HG03565 (cell line): ENCODE data around the gene LRRC41.

Experiments used
- ATAC-seq: cut with Tn5 transposase; IDR thresholded peaks from one replicate; pipeline ENCODE4 v1.9.1; 2021; ENCODE audit warnings: mild to moderate bottlenecking, moderate library complexity; ENCODE audit not compliant: unreplicated experiment

Gene LRRC41

GRCh38 chr1:46288485-46289133 lies 14.8 kb downstream of the LRRC41 start:
- ATAC-seq = no peak

- no peak for ATAC-seq
Observed at GRCh38 chr1:46285730-46286477, 17.5 kb downstream of the LRRC41 start.

- no peak for ATAC-seq
Observed at GRCh38 chr1:46284597-46285564, 18.5 kb downstream of the LRRC41 start.

GRCh38 chr1:46284058-46284457 lies 19.4 kb downstream of the LRRC41 start:
- no peak for ATAC-seq

DNA sequence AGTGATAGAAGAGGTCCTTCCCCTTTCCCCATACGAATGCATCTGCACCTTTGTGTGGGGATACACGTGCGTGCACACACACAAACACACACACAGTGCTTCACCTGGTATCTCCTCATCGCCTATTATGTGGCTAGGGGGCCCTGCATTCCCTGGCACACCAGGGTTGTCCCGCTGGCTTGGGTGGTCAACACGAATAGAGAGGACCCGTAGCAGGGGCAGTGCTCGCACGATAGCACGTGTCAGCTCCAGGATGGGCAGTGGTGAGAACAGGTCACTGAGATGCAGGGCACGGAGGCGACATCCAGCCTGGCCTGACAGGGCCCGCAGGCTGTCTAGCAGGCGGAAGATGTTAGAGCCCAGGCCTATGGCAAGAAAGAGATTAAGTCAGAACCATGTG lies 22.4 kb downstream of the LRRC41 start:
- ATAC-seq = no peak

DNA sequence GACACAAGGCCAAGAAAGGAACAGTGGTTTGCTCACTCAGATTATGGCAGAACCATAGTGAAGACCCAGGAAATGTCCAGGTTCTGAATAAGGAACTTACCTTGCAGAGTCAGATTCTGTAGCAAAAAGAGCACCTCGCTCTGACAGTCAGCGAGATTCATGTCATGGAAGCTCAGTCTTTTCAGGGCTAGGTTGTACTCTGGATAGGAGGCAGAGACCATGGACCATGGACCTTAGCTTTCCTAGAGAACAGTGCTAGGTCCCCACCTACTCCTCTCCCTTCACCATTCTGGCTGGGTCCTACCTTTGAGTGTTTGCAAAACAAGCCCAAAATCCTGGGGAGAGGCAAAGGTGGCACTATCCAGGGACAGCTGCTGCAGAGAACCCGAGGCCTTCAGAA lies 23.3 kb downstream of the LRRC41 start:
- no peak for ATAC-seq

DNA sequence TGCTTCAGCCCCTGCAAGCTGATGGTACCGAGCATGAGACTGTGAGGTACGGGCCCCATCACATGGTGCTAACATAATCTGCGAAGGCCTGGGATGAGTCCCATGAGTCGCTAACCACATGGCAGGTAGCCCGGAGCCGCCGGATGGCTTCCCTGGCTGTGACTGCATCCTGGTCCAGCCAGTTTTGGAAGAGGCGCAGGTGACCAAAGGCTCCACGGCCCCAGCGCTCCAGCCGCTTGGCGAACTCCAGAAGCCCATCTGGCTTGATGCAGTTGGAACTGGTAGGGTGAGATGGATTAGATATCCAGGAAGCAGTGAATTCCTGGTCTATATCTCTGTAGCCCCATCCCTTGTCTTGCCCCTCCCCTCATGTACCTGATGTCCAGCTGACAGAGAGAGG lies 24.6 kb downstream of the LRRC41 start:
- ATAC-seq = no peak

DNA sequence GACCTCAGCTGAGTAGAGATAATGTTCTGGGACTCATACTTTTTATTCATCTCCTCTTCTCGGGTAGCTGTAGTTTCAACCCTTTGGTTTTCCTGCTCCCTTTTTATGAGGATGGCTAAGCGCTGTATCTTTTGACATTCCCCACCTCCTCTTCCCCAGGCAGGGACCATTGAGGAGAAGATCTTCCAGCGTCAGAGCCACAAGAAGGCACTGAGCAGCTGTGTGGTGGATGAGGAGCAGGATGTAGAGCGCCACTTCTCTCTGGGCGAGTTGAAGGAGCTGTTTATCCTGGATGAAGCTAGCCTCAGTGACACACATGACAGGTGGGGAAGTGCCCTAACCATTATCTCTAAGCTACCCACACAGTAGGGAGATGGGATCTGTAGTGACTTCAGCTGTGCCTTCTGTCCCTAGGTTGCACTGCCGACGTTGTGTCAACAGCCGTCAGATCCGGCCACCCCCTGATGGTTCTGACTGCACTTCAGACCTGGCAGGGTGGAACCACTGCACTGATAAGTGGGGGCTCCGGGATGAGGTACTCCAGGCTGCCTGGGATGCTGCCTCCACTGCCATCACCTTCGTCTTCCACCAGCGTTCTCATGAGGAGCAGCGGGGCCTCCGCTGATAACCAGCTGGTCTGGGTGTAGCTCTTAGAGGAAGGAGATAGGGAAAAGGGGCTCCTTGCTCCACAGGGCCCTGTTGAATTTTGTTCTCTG lies 25.6 kb downstream of the LRRC41 start:
- no peak for ATAC-seq

DNA sequence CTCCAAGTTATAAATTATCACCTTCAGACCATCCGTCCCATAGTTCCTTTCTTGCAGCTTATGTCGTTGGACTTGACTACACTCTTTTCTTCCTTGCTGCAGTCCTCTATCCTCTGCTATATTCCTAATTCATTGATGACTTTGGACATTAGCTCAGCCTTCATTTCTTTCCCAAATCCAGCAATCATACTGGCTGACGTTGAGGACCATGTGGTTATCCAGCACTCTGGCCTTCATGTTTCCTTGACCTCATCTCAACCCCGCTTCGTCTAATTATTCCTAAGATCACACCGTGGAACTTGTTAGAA lies 28.4 kb downstream of the LRRC41 start:
- no peak for ATAC-seq

DNA sequence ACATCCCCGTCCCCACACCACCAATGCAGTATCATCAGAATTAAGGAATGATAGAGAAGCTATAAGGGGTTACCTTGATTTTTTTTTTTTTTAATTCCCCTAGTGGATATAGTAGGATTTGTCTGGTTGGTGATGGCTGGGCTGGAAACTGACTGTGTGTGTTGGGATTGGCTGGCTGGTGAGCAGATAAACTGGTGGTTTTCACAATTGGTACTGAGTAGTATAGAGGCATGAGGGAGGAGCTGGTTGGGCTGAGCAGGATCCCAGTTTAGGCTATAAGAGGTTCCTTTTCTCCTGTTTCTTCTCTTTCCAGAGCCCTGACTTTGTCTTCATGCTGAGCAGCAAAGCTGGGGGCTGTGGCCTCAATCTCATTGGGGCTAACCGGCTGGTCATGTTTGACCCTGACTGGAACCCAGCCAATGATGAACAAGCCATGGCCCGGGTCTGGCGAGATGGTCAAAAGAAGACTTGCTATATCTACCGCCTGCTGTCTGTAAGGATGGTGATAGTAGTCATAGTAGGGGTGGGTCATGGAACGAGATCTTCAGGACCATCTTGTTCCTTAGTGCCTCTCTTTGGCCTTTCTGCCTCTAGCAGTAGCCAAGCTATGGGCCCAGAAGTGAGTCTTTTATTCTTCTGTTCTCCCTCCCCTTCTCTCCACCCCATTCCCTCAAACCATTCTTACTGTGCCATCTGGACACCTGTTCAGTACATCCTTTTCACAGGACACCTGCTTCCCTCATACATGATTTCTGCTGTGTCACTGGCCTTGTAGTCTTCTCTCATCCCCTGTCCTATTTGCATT lies 29.0 kb downstream of the LRRC41 start:
- no peak for ATAC-seq

DNA sequence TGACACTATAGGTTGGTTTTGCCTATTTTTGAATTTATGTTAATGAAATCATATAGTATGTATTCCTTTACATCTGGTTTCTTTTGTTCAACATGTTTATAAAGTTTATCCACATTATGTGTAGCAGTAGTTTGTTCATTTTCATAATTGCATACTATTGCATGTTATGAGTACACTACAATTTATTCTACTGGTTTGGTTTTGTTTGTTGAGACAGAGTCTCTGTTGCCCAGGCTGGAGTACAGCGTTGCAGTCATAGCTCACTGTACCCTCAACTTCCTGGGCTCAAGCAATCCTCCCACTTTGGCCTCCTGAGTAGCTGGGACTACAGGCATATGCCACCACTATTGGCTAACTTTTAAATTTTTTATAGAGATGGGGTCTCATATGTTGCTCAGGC lies 34.8 kb downstream of the LRRC41 start:
- ATAC-seq = no peak

DNA sequence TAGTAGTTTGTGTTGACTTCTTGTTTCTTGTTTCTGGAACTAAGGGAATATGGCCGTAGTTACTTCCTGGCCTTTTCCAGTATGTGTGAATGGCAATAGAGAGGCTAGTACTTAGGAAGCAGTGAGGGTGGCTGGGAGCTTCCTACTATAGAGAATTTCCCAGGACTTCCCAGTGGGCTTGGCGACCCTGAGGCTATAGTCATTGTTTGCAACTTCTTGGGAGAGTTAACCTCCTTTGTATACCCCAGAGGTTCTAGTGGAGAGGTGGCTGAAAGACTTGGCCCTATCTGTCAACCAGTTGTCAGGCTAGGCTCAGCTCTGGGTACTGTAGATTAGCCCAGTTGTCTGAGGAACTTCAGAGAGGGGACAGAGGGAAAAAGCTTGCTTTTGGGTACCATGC lies 40.3 kb downstream of the LRRC41 start:
- ATAC-seq = no peak

DNA sequence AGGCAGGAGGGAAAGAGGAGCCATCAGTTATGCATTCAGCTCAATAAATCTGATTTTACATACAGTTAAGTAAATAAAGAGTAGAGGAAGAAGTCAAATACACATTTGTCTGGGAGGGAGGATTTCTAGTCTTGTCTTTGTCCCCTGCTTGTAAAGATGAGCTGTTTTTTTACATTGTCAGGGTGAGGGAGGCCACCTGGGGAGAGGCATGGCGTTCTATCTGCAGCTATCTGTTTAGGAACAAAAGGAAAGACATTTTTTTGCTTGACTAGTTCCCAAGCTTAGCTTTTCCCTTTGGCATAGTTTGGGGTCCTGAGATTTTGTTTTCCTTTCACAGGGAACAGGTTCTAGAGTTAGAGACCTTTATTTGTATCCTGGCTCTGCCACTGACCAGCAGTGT lies 40.9 kb downstream of the LRRC41 start:
- ATAC-seq = no peak

GRCh38 chr1:46256523-46256922 lies 46.9 kb downstream of the LRRC41 start:
- ATAC-seq = no peak

GRCh38 chr1:46254668-46255067 lies 48.7 kb downstream of the LRRC41 start:
- ATAC-seq = no peak

DNA sequence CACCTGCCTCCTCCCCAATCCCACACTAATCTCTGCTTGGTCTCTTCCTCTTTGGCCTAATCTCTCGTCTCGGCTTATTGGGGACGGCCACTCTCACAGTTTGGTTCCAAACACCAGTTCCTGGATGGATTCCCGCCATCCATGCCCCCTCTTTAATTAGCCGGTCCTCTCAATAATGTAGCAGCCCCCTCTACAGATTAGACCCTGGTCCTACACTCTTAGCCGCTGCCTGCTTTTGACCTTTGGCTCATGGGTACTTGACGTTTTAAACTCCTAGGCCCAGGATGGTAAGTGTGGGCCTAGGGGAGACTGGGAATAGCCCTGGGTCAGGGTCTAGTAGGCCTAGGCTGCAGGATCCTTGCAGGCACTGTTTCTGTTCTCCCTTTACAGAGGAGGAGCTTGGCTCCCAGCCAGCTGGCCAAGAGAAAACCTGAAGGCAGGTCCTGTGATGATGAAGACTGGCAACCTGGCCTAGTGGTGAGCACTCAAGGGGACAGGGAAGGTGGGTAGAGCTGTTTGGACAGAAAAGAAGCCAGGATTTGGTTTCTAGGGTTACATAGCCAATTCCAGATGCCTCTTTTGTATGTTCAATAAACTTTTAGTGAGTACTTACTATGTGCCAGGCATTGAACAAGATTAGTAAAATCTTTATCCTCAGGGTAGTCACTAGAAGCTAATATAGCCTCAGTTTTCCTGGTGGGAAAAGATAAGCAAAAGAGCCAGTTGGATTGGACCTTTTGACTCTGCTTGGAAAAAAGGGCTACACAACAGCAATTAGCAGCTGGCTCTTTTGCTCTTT lies 55.1 kb downstream of the LRRC41 start:
- no peak for ATAC-seq

- peak; percentile 94 for ATAC-seq
Observed at GRCh38 chr1:46247436-46248121, 55.8 kb downstream of the LRRC41 start, which contains the start of gene RAD54L. RAD54L (plus strand) TSS chr1:46247763; CDS start chr1:46248406, 643 bp downstream.

DNA sequence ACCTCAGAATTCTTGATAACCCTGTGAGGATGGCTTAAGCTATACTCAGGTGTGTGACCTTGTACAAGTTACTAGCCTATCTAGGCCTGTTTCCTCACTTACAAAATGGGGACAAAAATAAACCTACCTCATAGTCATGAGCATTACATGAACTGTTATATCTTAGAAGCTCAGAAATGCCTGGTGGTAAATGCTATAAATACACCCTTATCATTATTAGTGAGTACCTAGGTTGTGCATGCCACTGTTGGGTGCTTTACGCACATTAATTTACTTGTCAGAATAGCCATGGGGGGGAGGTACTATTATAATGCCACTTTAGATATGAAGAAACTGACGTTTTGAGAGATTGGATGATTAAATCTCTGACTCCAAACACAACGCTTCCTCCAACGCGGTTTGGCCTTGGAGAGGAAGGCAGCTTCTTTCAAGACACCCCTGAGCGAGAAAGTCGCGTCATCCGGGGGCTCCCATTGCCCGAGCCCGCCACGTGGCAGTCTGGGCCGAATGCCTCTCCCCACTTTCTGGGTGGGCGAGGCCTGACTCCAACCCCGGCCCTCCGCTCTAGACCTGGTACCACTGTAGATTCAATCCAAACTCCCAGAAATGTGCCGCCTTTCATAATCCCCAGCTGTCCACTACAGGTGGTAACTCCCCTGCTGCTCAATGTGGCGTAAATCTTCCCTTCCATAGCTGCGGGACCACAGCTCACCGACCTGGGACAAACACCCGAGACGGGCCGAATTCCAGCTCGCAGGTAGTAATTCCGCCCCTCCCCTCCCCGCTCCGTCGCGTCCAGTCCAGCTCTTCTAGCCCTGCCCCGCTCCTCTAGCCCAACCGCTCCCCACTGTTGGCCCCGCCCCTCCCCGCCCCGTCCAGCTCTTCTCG lies 56.6 kb downstream of the LRRC41 start:
- ATAC-seq = peak; percentile 25
